GM08714 (cell line): ENCODE results near the gene GIT2.
"Not testable (repeated sequence)": the region's sequence is repeated elsewhere in the genome, so short reads cannot be mapped to it uniquely, and the experiment has no call there.

ENCODE experiments used
- H3K4me3 ChIP-seq: fragments of 200-500 bp; sonication (Bioruptor generic); 2 replicates; pipeline ENCODE4 v1.5.1; 2014; ENCODE audit warnings: mild to moderate bottlenecking, low read length, inconsistent platforms
- ZNF274 ChIP-seq: IDR thresholded peaks from 2 replicates; pipeline ENCODE4 v1.6.1; 2012; ENCODE audit warnings: mild to moderate bottlenecking, low read depth, low read length

Gene GIT2

GRCh38 chr12:109998241-109998903, 2.2 kb upstream of the GIT2 start:
- TF ChIP-seq ZNF274 = no peak
- H3K4me3 ChIP-seq = peak overlapping the region; percentile 68; the same call in 1 of the 2 replicates

GRCh38 chr12:109997393-109997792, 1.2 kb upstream of the GIT2 start:
- no peak for TF ChIP-seq ZNF274
- no peak overlapping the region for H3K4me3 ChIP-seq

- no peak for TF ChIP-seq ZNF274
- H3K4me3 ChIP-seq = peak overlapping the region; percentile 84; the same call in 1 of the 2 replicates
Observed at GRCh38 chr12:109996483-109996853, 300 bp upstream of the GIT2 start.

GRCh38 chr12:109995361-109995685, 845 bp downstream of the GIT2 start:
- TF ChIP-seq ZNF274 = no peak
- H3K4me3 ChIP-seq = peak overlapping the region; percentile 84

GRCh38 chr12:109994401-109995175, 1.6 kb downstream of the GIT2 start:
- H3K4me3 ChIP-seq = peak overlapping the region; percentile 84
- no peak for TF ChIP-seq ZNF274

- TF ChIP-seq ZNF274 = no peak
- no peak overlapping the region for H3K4me3 ChIP-seq
Observed at GRCh38 chr12:109993091-109993490, 3.1 kb downstream of the GIT2 start.

GRCh38 chr12:109991586-109991985, 4.6 kb downstream of the GIT2 start:
- H3K4me3 ChIP-seq = no peak overlapping the region
- TF ChIP-seq ZNF274 = no peak

GRCh38 chr12:109989380-109989779, 6.8 kb downstream of the GIT2 start:
- no peak for TF ChIP-seq ZNF274

GRCh38 chr12:109988903-109989302, 7.3 kb downstream of the GIT2 start:
- TF ChIP-seq ZNF274 = no peak
- no peak overlapping the region for H3K4me3 ChIP-seq

More at GRCh38 chr12:109989380-109989779, 6.8 kb downstream of the GIT2 start:
- H3K4me3 ChIP-seq = no peak overlapping the region

- no peak for TF ChIP-seq ZNF274
- no peak overlapping the region for H3K4me3 ChIP-seq
Observed at GRCh38 chr12:109988274-109988673, 7.9 kb downstream of the GIT2 start.

GRCh38 chr12:109987615-109988014, 8.6 kb downstream of the GIT2 start:
- no peak overlapping the region for H3K4me3 ChIP-seq
- no peak for TF ChIP-seq ZNF274

- not testable (repeated sequence) for H3K4me3 ChIP-seq
Observed at GRCh38 chr12:109986236-109986635, 9.9 kb downstream of the GIT2 start.

- TF ChIP-seq ZNF274 = no peak
- H3K4me3 ChIP-seq = no peak overlapping the region
Observed at GRCh38 chr12:109983432-109984142, 12.6 kb downstream of the GIT2 start.

GRCh38 chr12:109982210-109982609, 14.0 kb downstream of the GIT2 start:
- no peak for TF ChIP-seq ZNF274
- H3K4me3 ChIP-seq = no peak overlapping the region

- no peak overlapping the region for H3K4me3 ChIP-seq
- no peak for TF ChIP-seq ZNF274
Observed at GRCh38 chr12:109981311-109981710, 14.9 kb downstream of the GIT2 start.
